Hematopoietic multipotent progenitor cell treated with erythropoietin and hydrocortisone succinate and interleukin-3 and kit ligand, for 8 days (in vitro differentiated cells): ENCODE results near the gene NEBL.

Experiments
- DNase-seq: peaks from one replicate; pipeline ENCODE4 v3.0.0-alpha.2; 2015

Gene NEBL

DNA sequence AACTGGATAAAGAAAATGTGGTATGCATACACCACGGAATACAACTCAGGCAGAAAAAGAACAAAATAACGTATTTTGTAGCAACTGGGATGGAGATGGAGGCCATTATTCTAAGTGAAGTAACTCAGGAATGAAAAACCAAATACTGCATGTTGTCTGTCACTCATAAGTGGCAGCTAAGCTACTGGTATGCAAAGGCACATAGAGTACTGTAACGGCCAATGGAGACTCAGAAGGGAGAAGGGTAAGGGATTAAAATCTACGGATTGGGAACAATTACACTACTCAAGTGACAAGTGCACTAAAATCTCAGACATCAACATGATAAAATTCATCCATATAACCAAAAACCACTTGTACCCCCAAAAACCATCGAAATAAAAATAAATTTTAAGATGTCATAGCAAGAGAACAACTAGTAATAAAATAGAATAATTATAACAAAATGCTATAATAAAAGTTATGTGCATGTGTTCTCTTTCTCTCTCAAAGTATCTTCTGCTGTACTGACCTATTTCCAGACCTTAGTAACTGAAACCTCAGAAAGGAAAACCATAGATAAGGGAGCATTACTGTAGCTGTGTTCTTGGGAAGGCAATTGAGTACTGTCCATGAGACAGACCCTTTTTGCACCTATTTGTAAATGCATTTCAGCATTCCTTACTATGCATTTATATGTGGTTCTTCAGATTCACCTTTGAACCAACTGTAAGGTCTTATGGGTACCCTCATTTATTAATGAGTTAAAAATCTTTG, 6.7 kb upstream of the NEBL start:
- DNase-seq: no peak

DNA sequence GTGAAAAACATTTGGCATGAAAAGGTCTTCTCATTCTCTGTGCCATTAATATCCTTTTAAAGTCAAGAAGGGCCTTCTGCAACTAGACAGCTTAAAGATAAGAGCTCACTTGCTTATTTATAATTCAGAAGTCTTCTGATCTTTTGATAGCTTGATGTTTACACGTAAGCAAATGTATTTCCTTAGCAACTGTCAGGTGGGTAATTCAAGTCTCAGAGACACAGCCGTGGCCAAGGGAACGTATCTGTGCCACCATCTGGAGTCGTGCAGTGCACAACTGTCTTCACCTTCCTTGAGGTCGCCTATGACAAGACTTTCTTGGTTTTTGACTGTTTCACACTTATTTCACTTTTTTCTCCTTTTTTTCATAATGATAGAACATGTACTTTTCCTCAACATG, 4.0 kb upstream of the NEBL start:
- no peak for DNase-seq

DNA sequence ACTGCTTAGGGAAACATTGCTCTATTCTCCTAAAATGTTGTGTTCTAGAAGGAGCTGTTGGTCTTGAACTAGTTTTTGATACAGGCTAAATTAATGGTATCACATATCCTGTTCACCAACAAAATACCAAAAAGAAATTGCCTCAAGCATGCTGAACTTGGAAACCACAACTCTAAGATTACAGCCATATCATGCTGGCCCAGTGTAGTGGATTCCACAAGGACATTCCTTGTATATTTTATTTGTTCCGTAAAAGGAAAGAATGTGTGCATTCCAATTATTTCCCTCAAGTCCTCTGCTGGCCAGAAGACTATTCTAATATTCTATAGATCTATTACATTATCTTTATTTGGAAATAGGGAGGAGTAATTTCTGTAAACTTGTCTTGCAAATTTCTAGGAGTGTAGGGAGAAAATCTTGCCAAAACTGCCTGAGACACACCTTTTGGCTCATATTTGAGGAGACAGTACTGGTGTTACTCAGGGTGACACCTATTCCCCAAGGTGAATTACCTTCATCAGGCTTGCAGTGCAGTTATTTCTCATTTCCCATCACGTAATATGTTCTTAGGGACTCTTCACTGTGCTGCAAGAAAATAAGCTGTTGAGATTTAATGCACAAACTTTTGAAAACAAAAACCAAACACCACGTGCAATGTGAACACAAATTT, 1.9 kb upstream of the NEBL start:
- DNase-seq: no peak

DNA sequence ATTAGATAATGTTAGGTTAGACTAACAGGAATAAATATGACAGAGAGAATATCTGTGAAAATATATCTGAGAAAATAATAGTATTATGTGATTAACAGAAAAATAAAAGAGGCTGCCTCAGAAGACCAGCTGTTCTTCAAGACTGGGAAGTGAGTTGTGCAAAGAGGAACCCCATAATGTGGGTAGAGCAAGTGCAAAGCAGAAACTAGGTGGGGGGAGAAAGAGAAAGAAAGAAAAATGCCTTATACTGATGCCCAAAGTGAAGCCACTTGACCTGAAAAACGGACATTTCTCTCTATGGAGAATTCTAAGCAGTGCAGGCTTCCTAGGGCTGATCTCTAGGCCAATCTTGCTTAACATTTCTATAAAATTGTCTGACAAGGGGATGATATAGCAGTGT, 3.8 kb downstream of the NEBL start:
- DNase-seq: no peak

DNA sequence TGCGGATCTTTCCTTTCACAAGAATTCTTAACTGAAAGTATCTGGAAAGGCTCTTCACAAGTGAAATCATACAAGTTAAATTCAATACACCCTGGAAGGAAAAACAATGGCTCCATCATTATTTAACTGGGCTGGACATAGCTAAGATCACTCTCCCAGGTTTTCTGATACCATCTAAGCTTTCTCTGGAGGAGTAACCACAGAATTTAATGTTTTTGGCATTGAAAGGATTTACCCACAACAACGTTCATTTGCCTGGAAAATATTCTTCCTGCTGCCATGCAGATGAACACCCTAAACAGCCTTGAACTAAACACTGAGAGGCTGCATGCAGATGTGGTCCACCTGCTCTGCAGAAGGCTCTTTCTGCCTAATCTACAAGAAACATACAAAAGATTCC, 4.3 kb downstream of the NEBL start:
- DNase-seq: no peak

DNA sequence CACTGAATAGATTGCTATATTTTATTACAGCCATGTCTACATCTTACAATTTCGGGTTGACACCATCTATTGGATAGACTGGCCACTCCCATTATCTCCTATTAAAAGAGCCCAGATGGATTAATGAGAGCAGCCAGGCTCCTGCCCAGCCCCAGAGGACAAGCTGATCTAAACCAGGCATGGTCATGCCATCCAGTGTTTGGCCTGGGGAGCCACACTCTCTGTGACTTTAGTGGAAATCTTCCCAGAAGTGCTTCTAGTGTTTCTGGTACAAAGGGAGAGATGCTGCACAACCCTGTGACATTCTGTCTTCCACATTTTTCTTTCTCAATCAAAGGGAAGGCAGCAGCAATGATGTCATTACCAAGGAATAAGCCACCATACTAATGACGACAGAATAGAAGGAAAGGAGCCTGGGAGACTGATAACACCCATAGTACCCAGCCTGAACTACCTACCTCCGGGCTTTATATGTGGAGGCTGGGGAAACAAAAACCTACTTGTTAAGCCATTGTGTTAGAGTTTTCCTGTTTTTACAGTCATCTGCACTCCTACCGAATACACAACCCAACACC, 5.0 kb downstream of the NEBL start:
- DNase-seq: no peak

DNA sequence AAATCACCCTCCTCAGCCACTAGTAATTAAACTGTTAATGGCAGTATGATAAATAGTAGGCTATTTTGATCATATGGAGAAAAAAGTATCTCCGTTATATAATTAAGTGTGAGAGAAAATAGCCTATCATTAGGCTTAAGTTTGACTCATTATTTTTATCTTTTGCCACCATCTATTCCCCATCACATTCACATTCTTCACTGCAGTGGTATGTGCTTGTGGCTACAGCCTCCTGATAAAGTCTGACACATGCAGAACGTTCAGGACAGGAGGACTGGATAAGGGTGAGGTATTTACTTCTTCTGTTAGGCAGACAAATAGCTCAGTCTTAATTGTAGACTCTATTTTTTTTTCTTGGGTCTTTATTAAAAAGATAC, 5.8 kb downstream of the NEBL start:
- DNase-seq: no peak

DNA sequence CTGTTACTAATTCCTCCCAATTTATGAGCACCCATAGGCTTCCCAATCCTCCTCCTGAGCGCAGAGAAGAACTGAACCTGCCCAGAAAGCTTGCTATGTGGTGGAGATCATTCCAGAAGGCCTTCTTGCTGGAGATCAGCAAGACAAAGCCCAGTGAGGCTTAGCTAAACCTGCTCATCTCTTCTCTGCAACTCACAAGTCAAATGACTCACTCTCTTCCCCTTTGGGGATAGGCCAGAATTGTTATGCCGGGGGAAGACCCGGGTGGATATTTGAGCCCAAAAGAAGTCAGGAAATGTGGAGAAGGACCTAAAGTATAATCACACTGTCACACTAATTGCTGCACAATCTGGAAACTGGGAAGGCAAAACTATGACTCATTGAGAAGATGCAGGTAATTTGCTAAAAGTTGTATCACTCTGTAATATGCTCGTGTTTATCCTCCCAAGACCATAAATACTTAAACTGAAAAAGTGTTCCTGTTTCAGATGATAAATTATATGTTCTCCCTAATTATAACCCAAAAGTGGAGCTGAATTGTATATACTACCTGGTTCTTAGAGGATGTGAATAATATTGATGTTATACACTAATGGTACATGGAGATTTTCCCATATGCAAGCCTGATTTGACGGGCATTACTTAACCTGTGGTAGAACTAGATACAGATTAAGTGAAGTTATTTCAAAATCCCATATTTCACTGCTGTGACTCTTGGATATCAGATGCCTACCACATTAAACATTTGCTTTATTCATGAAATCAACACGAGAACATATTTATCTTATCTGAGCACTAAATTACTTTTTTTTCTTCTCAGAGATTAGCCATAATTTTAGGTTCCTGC, 6.4 kb downstream of the NEBL start:
- DNase-seq: no peak

DNA sequence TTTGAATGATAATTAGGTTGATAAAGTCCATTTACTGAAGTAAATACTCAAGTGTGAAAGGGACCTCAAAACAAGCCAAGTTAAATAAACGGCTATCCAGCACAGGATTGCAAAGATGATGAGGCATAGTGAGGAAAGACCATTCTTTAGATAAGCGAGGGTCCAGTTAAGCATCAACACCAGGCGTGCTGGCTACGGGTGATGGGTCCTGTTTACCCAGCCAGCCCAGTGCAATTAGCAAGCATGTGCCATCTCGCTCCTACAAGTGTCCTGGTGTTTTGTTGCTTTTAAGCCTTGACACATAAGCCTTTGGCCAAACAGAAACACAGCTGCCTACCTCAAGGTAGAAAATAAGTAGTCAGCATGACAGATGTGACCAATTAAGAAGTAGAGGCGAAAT, 7.1 kb downstream of the NEBL start:
- DNase-seq: no peak

DNA sequence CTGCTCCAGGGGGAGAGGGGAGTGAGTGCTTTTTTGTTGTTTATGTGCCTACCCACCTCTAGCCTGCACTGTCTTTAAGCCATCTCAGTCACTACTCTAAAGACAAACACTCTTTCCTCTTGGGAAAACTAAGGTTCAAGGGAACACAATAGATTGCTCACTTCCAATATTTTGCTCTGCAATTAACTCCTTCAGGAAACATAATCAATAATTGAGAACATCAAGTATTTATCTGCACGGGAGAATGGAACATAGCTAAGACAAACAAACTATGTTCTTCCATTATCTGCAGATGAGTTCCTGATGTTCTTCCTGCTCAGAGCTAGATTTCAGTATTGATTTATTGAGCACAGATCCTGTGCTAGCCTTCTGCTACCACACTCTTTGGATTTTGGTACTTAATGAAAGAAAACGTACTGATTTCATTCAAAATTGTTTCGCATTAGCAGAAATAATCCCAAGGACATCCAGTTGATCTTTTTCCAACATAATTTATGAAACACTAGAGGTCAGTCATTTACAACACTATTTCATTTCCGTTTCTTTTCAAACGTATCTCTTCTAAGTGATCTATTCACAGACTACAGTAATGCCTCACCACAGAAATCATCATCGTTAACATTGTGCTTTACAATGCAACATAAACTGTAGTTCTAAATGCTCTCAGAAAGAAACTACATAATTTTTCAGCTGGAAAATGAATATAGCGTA, 8.3 kb downstream of the NEBL start:
- DNase-seq: no peak

DNA sequence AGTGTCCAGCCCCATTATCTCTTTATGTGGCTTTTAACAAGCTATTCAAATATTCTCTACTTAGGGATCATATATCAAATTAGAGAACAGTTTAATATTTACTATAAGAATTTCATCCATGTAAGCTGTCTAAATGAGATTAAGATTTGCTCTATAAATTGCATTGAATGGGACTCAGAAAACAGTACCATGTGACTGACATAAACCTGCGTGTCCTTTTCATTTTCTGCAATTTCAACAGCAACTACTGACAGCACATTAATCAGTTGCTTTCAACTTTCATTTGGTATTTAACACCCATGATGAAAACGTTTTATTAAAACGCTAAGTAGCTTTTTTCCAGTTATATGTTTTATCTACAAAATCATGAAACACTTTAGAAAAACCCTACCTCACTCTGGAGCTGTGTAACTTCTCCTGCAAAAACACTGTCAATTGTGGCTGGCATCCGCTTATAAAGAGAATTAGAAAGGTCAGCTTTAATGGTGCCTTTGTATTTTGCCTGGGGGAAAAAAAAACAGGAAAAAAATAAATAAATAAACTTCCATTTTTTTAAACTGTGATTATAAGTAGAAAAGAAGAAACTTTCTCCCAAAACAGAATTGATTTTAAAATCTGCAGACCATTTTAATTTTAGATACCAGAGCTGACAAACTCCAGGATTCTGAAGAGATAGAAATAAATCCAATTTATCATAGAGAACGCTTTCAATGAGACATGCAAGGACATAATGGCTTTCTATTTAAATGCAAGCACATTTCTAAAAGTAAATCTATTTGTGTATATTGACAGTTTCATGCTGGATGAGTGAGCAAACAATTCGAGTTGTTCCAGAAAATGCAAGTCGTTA, 9.2 kb downstream of the NEBL start:
- DNase-seq: no peak

DNA sequence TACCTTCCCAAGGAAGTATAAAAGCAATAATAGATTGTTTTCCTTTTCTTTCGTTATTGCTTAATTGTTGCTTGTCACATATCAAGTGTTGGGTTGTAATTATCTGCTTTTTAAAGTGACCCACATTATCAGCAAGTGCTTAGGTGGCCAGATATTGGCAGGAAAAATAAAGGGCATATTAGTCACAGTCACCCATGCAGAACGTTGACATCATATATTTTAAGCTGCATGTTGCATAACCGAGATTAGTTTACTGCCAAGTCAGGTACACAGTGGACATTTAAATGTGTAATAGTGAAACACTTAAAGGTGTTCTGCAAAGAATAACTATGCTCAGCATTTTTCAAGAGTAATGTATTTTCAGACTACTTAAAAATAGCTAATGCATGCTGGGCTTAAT, 11.4 kb downstream of the NEBL start:
- no peak for DNase-seq

DNA sequence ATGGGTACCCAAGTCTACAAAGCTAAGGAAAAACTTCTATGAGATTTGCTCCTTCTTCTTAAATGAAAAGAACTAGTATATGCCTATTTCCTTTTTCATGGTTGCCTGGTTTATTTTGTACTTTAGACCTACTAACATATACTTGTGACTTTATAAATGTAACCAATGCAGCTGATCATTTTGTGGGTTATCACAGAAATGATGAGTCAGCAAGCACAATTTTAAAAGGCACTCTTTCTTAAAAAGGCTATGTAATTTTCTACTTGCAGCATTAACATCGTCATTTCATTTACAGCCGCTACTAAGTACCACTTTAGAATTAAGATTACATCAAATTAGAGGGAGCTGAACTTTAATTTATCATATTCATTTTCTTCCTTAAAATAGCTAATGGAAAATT, 13.6 kb downstream of the NEBL start:
- no peak for DNase-seq

DNA sequence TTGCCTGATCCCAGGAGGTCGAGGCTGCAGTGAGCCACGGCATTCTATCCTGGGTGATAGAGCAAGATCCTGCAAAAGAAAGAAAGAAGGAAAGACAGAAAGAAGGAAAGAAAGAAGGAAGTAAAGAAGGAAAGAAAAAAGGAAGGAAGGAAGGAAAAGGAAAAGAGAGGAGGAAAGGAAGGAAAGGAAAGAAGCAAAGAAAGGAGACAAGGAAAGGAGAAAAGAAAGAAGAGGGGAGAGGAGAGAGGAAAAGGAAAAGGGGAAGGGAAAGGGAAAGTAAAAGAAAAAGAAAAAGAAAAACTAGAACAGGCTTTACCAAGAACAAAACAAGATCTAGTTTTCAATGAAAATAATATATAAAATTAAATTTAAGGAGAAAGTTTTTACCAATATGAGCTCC, 15.0 kb downstream of the NEBL start:
- DNase-seq: no peak

DNA sequence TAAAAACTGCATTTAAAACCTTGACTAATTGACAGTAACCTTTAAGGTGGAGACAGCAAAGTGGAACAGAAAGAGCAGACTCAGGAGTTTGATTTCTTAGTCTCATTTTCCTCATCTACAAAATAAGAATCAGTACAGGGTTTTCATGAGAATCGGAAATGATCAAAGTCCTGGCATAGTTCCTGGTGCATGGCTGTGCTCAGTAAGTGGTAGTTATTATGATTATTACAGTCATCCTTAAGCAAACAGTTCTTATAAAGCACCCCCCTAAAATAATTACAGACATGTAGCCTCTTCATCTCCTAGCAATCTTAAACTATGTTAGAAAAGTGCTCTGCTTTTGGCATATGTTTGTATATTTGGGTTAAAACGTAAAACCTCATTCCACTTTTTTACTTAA, 18.0 kb downstream of the NEBL start:
- no peak for DNase-seq

DNA sequence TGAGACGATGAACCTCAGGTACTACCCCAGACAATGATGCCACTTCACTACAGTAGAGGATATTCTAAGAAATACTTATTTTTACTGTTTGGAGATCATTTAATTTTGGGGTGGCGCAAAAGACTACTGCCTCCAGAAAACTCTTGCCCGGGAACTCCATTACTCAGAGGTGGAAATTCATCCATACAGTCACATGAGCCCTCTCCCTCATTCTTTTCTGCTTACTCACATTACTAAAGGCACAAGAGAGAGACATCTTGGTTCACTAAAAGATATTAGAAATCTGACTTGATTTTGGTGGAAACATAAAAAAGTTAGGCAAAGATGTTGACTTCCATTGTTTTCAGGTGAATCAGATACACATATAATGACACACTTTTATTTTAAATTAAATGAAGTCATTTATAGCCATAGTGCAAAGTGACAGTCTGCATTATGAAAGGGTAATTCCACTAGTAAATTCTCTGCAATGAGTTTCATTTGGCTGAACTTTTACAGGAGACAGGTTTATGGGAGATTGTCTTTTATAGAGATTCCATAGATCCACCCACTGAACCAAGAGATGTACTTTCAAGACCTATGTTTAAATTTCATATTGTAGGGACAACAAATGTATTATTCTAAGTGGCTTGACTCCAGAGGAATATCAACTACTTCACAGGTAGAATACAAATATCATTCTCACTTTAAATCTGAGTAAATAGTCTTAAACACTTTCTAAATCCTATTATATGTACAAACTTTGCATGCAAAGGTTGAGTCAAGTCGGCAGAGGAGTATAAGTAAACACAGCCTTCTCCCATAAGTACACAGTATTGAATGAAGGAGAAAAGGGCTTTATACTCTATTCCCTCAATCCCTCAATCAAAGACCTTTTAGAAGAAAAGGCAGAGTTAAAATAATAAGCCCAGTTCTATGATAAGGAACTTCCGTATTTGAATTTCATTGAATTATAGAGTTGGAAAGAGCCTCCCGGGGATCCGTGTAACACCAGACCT, 18.8 kb downstream of the NEBL start:
- DNase-seq: no peak

DNA sequence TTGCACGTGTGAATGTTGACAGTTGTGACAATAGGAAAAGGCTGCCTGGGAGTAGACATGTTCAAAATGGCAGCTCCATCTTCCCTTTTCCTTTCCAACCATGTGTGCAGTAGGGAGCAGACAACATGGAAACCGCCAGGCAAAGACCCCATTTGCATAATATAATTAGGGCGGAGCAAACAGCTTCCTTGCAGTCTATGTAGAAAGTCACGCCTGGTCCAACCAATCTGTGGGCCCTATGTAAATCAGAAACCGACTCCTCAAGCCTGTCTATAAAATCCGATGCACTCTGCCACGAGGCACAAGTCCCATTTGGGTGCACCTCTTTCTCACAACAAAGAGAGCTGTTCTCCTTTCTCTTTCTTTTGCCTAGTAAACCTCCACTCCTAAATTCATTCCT, 19.6 kb downstream of the NEBL start:
- no peak for DNase-seq

DNA sequence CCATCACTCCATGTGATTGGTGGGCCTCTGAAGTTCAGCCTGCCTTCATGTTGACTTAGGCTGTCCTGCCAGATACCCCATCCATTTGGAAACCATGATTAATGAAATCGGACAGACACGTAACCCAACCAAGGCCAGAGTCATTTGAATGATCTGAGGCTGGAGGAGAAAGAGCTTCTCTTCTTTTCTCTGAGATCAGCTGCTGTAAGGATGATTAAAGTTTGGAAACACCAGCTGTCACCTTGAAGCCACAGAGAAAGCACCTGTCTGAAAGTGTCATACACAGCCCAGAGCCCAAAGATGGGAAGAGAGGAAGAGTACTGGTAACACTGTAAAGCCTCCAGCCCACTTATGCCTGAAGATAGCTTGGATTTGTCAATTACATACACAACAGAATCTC, 22.9 kb downstream of the NEBL start:
- no peak for DNase-seq

DNA sequence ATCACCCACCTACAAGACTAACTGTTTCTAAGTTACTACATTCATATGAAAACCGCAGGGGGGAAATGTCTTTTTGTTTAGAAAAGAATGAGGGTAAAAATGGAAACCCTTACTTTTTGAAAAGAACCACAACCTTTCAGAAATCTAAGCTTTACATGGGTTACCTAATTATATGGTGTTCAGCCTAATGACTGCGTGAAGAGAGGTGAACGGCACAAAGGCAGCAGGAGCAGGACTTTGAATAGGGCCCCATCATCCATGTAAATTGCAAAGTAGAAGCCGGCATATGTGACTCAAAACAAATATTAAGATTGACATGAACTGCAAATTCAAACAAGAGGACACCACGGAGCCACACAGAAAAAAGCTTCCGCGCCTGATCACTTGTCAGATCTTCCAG, 25.1 kb downstream of the NEBL start:
- DNase-seq: no peak

DNA sequence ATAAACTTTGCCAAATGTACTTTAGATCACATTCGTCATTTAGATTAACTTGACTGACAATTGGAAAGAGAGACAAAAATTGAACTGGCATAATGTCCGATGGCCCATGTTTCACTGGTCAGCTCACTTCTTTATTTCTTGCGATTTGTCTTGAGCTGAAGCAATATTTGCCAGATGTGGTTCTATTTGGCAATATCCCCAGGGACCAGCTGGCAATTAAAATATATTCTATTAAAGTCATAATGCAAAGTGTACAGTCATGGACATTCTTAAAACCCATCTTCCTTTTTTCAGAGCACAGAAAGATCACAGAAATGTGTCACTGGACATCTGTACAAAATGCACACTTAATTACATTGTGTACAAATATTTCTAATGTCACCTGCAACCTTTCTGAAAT, 26.3 kb downstream of the NEBL start:
- no peak for DNase-seq

DNA sequence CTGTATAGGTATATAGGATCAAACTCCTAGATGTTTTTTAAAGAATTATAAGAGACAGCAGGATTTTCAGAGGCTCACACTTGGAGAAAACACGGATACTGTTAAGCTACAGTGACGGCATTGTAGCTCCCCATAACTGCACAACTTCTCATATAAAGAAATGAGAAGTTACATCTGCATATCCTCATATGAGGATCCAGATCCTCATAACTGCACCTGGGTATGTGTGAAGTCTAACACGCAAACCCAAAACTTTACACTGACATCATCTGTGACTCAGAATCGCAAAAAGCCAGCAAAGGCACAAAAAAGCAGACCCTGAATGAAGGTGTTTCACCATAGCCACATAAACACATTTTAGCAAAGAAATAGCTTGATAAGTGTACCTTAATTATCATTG, 34.1 kb downstream of the NEBL start:
- DNase-seq: no peak
